Astrocyte (in vitro differentiated cells and primary cell): ENCODE data around the gene MYL4. TPM values are rescaled to one million over a fixed set of nuclear protein-coding genes. Genes with fewer than 3 reads are reported as not detected.

ENCODE experiments used
- DNase-seq: peaks from one replicate; pipeline ENCODE4 v3.0.0-alpha.2; 2010; ENCODE audit warnings: low read depth
- FAIRE-seq: peaks from 2 replicates; lab custom pipeline; 2011; peaks lifted over from hg19 to GRCh38; lab: Jason Lieb, UNC
- H2AFZ ChIP-seq: 2 replicates; pipeline ENCODE4 v1.6.0; 2012; ENCODE audit warnings: low read depth, low read length, inconsistent platforms
- H3K27ac ChIP-seq: 2 replicates; pipeline ENCODE4 v1.5.1; 2011; ENCODE audit warnings: low read depth, low read length, inconsistent platforms
- H3K27me3 ChIP-seq: 2 replicates; pipeline ENCODE4 v1.6.0; 2011; ENCODE audit warnings: low read length, inconsistent platforms; ENCODE audit not compliant: insufficient read depth
- H3K36me3 ChIP-seq: 2 replicates; pipeline ENCODE4 v1.5.1; 2011; ENCODE audit warnings: low read length, inconsistent platforms; ENCODE audit not compliant: insufficient read depth
- H3K4me1 ChIP-seq: 2 replicates; pipeline ENCODE4 v1.5.1; 2011; ENCODE audit warnings: low read length, inconsistent platforms; ENCODE audit not compliant: insufficient read depth
- H3K4me2 ChIP-seq: 2 replicates; pipeline ENCODE4 v1.6.0; 2012; ENCODE audit warnings: low read length, inconsistent platforms
- H3K4me3 ChIP-seq: 2 replicates; pipeline ENCODE4 v1.5.1; 2011; ENCODE audit warnings: low read depth, mild to moderate bottlenecking, low read length, inconsistent platforms; ENCODE audit not compliant: insufficient read depth
- H3K79me2 ChIP-seq: 2 replicates; pipeline ENCODE4 v1.6.0; 2012; ENCODE audit warnings: mild to moderate bottlenecking, low read length, inconsistent platforms; ENCODE audit not compliant: insufficient read depth
- H3K9ac ChIP-seq: 2 replicates; pipeline ENCODE4 v1.6.0; 2012; ENCODE audit warnings: mild to moderate bottlenecking, low read length, inconsistent platforms
- H3K9me3 ChIP-seq: 2 replicates; pipeline ENCODE4 v1.5.1; 2012; ENCODE audit warnings: low read depth, mild to moderate bottlenecking, low read length, inconsistent platforms; ENCODE audit not compliant: insufficient read depth
- H4K20me1 ChIP-seq: 2 replicates; pipeline ENCODE4 v1.6.0; 2012; ENCODE audit warnings: low read length, inconsistent platforms; ENCODE audit not compliant: insufficient read depth
- H3K27ac Mint-ChIP-seq: one replicate; pipeline ENCODE4 v1.8.0; 2021; ENCODE audit warnings: mild to moderate bottlenecking, mixed read lengths; ENCODE audit not compliant: unreplicated experiment
- H3K27me3 Mint-ChIP-seq: one replicate; pipeline ENCODE4 v1.8.0; 2021; ENCODE audit warnings: low read depth, mixed read lengths; ENCODE audit not compliant: unreplicated experiment
- H3K36me3 Mint-ChIP-seq: one replicate; pipeline ENCODE4 v1.8.0; 2021; ENCODE audit warnings: low read depth, mixed read lengths; ENCODE audit not compliant: unreplicated experiment
- H3K4me1 Mint-ChIP-seq: one replicate; pipeline ENCODE4 v1.8.0; 2021; ENCODE audit warnings: low read depth, mixed read lengths; ENCODE audit not compliant: unreplicated experiment
- H3K4me3 Mint-ChIP-seq: one replicate; pipeline ENCODE4 v1.8.0; 2021; ENCODE audit warnings: mild to moderate bottlenecking, moderate library complexity, mixed read lengths; ENCODE audit not compliant: unreplicated experiment
- H3K9me3 Mint-ChIP-seq: one replicate; pipeline ENCODE4 v1.8.0; 2021; ENCODE audit warnings: mild to moderate bottlenecking, mixed read lengths; ENCODE audit not compliant: unreplicated experiment
- EZH2 ChIP-seq: IDR thresholded peaks from 2 replicates; pipeline ENCODE4 v1.6.1; 2012; ENCODE audit warnings: mild to moderate bottlenecking, low read length, inconsistent platforms; ENCODE audit not compliant: insufficient read depth
- total RNA-seq: library from RNA; stranded (reverse); gene quantifications from 2 replicates; pipeline ENCODE4 v1.2.1, GENCODE V29; 2021
- TF ChIP-seq, protein P1 (sequence below): IDR thresholded peaks from 2 replicates; pipeline ENCODE4 v1.5.1; 2011; ENCODE audit warnings: low read depth, mild to moderate bottlenecking, inconsistent platforms, low read length, moderate library complexity; ENCODE audit not compliant: insufficient read depth

MYL4 gene
- total RNA-seq, 1 donor from 2014 or later = 22.7 TPM

DNA sequence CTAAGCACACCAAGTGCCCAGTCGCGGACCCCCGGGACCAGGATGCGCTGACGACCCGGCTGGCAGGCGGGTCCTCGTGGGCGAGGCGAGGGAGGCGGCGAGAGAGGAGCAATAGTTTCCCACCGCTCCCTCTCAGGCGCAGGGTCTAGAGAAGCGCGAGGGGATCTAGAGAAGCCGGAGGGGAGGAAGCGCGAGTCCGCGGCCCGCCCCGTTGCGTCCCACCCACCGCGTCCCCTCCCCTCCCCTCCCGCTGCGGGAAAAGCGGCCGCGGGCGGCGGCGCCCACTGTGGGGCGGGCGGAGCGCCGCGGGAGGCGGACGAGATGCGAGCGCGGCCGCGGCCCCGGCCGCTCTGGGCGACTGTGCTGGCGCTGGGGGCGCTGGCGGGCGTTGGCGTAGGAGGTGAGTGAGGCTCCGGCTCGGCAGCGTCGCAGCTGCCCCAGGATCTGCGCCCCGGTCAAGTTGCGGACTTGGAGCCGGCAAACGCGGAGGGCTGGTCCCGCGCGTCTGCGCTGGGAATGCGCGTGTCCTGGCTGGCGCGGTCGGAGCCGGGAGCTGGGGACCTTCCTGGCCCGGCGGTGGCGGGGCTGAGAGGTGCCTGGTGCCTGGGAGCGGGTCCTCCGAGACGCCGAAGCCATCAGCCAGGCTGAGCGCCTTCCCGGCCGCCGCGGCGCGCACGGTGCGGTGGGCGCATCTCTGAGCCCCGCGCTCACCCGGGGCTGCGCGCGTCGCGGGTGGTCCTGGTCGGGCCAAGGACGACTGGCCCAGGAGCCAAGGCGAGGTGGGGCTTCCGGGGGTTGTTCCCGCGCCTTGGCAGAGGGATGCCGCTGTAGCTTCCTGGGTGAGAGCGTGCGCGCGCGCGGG is 44.6 kb downstream of the MYL4 start, which contains the start of gene ITGB3:
TSS of gene ITGB3 (plus strand) at position 287 of the 862 bp plus-strand sequence. CDS start at position 322, 35 bp downstream.
- Histone ChIP-seq H3K9ac (peak within 1 kb of the TSS; percentile 82), H3K36me3 (no peaks in the 10 kb centered on the region), H3K4me2 (peak within 1 kb of the TSS; percentile 97), H3K9me3 (no peaks in the 10 kb centered on the region), H3K27me3 (no peaks in the 10 kb centered on the region), H3K4me1 (peaks cover 19% of the 10 kb centered on the region), H3K4me3 (peak within 1 kb of the TSS; percentile 68), H3K27ac (peak within 1 kb of the TSS; percentile 43), H2AFZ (peak within 1 kb of the TSS; percentile 90), H4K20me1 (no peaks in the 10 kb centered on the region), H3K79me2 (peaks cover 21% of the 10 kb centered on the region)
- Mint-ChIP-seq H3K4me3 (peak within 1 kb of the TSS; percentile 99), H3K27ac (peak within 1 kb of the TSS; percentile 94), H3K9me3 (peaks cover 7% of the 10 kb centered on the region), H3K36me3 (peaks cover 5% of the 10 kb centered on the region), H3K4me1 (peaks cover 35% of the 10 kb centered on the region), H3K27me3 (peaks cover 5% of the 10 kb centered on the region)
- no peak for TF ChIP-seq EZH2
- TF ChIP-seq, protein P1, sequence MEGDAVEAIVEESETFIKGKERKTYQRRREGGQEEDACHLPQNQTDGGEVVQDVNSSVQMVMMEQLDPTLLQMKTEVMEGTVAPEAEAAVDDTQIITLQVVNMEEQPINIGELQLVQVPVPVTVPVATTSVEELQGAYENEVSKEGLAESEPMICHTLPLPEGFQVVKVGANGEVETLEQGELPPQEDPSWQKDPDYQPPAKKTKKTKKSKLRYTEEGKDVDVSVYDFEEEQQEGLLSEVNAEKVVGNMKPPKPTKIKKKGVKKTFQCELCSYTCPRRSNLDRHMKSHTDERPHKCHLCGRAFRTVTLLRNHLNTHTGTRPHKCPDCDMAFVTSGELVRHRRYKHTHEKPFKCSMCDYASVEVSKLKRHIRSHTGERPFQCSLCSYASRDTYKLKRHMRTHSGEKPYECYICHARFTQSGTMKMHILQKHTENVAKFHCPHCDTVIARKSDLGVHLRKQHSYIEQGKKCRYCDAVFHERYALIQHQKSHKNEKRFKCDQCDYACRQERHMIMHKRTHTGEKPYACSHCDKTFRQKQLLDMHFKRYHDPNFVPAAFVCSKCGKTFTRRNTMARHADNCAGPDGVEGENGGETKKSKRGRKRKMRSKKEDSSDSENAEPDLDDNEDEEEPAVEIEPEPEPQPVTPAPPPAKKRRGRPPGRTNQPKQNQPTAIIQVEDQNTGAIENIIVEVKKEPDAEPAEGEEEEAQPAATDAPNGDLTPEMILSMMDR = no peak
- peak; percentile 65 for DNase-seq
- FAIRE-seq = no peak

DNA sequence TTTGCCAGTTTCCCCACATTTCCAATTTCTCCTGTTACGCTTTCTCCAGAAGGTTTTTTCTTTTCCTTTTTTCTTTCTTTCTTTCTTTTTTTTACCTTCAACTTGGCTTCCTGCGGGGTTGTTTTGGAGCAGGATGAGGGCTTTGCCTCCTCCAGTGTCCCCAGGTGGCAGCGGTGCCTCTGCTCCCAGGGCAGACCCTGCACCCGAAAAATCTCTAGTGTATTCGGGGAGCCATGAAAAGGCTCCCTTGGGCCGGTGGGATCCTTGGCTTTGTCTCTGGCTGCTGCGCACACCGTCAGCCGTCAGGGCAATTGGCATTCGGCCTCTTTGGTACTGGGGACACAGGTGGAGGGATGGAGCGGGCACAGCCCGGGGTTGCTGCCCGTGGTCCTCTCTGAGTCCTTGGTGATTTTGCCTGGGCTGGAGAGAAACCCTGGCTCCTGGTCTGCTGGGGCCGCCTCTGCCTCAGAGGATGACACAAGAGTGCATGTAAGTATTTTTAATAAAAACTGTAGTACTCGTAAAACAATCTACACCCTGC is 45.3 kb downstream of the MYL4 start:
- Histone ChIP-seq H4K20me1 (no peaks in the 10 kb centered on the region), H3K4me1 (peaks cover 20% of the 10 kb centered on the region), H3K4me2 (peak overlapping the region; percentile 97), H3K9ac (peak overlapping the region; percentile 82), H3K9me3 (no peaks in the 10 kb centered on the region), H3K36me3 (no peaks in the 10 kb centered on the region), H3K79me2 (peaks cover 24% of the 10 kb centered on the region), H3K27ac (peak overlapping the region; percentile 43), H3K27me3 (no peaks in the 10 kb centered on the region), H3K4me3 (peak overlapping the region; percentile 68), H2AFZ (peak overlapping the region; percentile 90)
- Mint-ChIP-seq H3K9me3 (peaks cover 7% of the 10 kb centered on the region), H3K4me1 (peaks cover 35% of the 10 kb centered on the region), H3K27ac (peak overlapping the region; percentile 94), H3K36me3 (peaks cover 5% of the 10 kb centered on the region), H3K27me3 (peaks cover 5% of the 10 kb centered on the region), H3K4me3 (peak overlapping the region; percentile 99)
- no peak for TF ChIP-seq EZH2
- TF ChIP-seq, protein P1 = no peak
- no peak for DNase-seq
- FAIRE-seq = no peak
